Rectal smooth muscle tissue (tissue), 1 donor: ENCODE results near the gene RTP3.

Experiments used
- H3K27ac ChIP-seq: one replicate; pipeline ENCODE4 v1.7.0; 2013; ENCODE audit warnings: low read depth, low read length, inconsistent platforms
- H3K27me3 ChIP-seq: one replicate; pipeline ENCODE4 v1.7.0; 2013; ENCODE audit warnings: low read length; ENCODE audit not compliant: control insufficient read depth, insufficient read depth
- H3K36me3 ChIP-seq: one replicate; pipeline ENCODE4 v1.7.0; 2013; ENCODE audit warnings: low read length; ENCODE audit not compliant: control insufficient read depth, insufficient read depth
- H3K4me1 ChIP-seq: one replicate; pipeline ENCODE4 v1.7.0; 2013; ENCODE audit warnings: low read length; ENCODE audit not compliant: control insufficient read depth, insufficient read depth
- H3K4me3 ChIP-seq: one replicate; pipeline ENCODE4 v1.7.0; 2013; ENCODE audit warnings: low read length
- H3K9ac ChIP-seq: one replicate; pipeline ENCODE4 v1.7.0; 2013; ENCODE audit warnings: low read length

The RTP3 gene

GRCh38 chr3:46472736-46473135 is 25.0 kb upstream of the RTP3 start:
- Histone ChIP-seq H3K9ac (no peak overlapping the region), H3K27ac (no peak overlapping the region), H3K4me3 (no peak overlapping the region), H3K36me3 (no peaks in the 10 kb centered on the region), H3K27me3 (no peaks in the 10 kb centered on the region), H3K4me1 (no peaks in the 10 kb centered on the region)

DNA sequence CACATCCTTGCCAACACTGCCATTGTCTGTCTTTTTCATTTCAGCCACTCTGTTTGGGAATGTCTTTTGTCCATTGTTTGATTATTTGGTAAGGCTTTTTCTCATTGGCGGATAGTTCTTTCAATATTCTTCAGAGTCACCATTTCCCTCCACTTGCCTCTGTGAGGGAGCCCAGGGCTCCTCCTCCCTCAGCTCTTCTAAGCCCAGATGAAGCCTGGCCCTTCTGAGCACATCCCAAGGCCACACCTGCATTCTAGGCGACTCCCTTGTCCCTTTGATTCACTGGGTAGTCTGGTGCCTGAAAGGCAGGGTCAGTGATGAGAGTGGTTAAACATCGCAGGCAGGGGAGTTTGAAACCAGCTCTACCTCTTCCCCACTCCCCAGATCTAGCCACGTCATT is 20.6 kb upstream of the RTP3 start:
- H3K4me3 ChIP-seq = no peak overlapping the region
- no peaks in the 10 kb centered on the region for H3K36me3 ChIP-seq
- H3K4me1 ChIP-seq = no peaks in the 10 kb centered on the region
- no peaks in the 10 kb centered on the region for H3K27me3 ChIP-seq
- H3K27ac ChIP-seq = no peak overlapping the region
- no peak overlapping the region for H3K9ac ChIP-seq

DNA sequence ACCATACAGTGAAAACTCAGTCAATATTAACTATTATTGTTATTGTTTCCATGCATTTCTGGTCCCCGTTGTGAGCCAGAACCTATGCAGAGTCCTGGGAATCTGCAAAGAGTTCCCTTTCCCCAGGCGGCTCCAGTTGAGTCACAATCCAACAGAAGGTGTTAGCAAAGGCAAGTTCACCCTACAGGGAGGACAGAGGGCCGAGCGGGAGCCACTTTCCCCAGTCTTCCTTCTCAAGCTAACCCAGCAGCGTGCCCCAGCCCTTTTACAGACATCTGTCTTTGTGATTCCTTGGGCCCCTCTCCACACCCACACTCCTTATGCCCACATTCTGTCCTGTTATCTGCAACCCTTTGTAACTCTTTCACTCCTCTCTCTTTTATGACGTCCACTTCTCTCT is 20.0 kb upstream of the RTP3 start:
- no peaks in the 10 kb centered on the region for H3K4me1 ChIP-seq
- no peak overlapping the region for H3K9ac ChIP-seq
- H3K36me3 ChIP-seq = no peaks in the 10 kb centered on the region

GRCh38 chr3:46478341-46478740 is 19.4 kb upstream of the RTP3 start:
- Histone ChIP-seq H3K4me3 (no peak overlapping the region), H3K4me1 (no peaks in the 10 kb centered on the region), H3K27me3 (no peaks in the 10 kb centered on the region), H3K27ac (no peak overlapping the region), H3K9ac (no peak overlapping the region), H3K36me3 (no peaks in the 10 kb centered on the region)

More for the DNA sequence above, 20.0 kb upstream of the RTP3 start:
- no peak overlapping the region for H3K4me3 ChIP-seq
- H3K27ac ChIP-seq = no peak overlapping the region
- no peaks in the 10 kb centered on the region for H3K27me3 ChIP-seq

GRCh38 chr3:46479021-46479420 is 18.8 kb upstream of the RTP3 start:
- Histone ChIP-seq H3K4me1 (no peaks in the 10 kb centered on the region), H3K27me3 (no peaks in the 10 kb centered on the region), H3K9ac (no peak overlapping the region), H3K36me3 (no peaks in the 10 kb centered on the region), H3K27ac (no peak overlapping the region), H3K4me3 (no peak overlapping the region)

DNA sequence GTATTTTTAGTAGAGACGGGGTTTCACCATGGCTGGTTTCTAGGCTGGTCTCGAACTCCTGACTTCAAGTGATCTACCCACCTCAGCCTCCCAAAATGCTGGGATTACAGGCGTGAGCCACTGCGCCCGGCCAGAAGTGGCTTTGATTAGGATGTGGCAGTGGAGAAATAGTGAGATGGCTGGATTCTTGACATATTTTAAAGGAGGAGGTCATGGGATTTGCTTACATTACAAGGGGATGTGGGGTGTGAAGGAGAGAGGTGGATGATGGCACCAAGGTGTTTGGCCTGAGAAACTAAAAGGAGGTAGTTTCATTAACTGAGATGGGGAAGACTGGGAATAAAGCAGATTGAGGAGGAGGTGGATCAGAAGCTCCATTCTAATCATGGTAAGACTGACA is 18.1 kb upstream of the RTP3 start:
- H3K27me3 ChIP-seq = no peaks in the 10 kb centered on the region
- H3K4me3 ChIP-seq = no peak overlapping the region
- H3K4me1 ChIP-seq = no peaks in the 10 kb centered on the region
- H3K9ac ChIP-seq = no peak overlapping the region
- no peaks in the 10 kb centered on the region for H3K36me3 ChIP-seq
- H3K27ac ChIP-seq = no peak overlapping the region

- Histone ChIP-seq H3K9ac (no peak overlapping the region), H3K27ac (no peak overlapping the region)
Measured at GRCh38 chr3:46480491-46481195, 17.1 kb upstream of the RTP3 start.

GRCh38 chr3:46481636-46482035 is 16.1 kb upstream of the RTP3 start:
- Histone ChIP-seq H3K27me3 (no peaks in the 10 kb centered on the region), H3K4me3 (no peak overlapping the region), H3K4me1 (no peaks in the 10 kb centered on the region), H3K27ac (no peak overlapping the region), H3K36me3 (no peaks in the 10 kb centered on the region), H3K9ac (no peak overlapping the region)

More at GRCh38 chr3:46480491-46481195, 17.1 kb upstream of the RTP3 start:
- no peaks in the 10 kb centered on the region for H3K4me1 ChIP-seq
- no peaks in the 10 kb centered on the region for H3K36me3 ChIP-seq
- no peaks in the 10 kb centered on the region for H3K27me3 ChIP-seq
- H3K4me3 ChIP-seq = no peak overlapping the region

- no peak overlapping the region for H3K4me3 ChIP-seq
- no peak overlapping the region for H3K27ac ChIP-seq
- H3K27me3 ChIP-seq = no peaks in the 10 kb centered on the region
- H3K36me3 ChIP-seq = no peaks in the 10 kb centered on the region
- no peak overlapping the region for H3K9ac ChIP-seq
- no peaks in the 10 kb centered on the region for H3K4me1 ChIP-seq
Measured at GRCh38 chr3:46482632-46483350, 15.0 kb upstream of the RTP3 start.

- H3K9ac ChIP-seq = no peak overlapping the region
- H3K4me1 ChIP-seq = no peaks in the 10 kb centered on the region
- H3K27ac ChIP-seq = no peak overlapping the region
- H3K27me3 ChIP-seq = no peaks in the 10 kb centered on the region
- no peaks in the 10 kb centered on the region for H3K36me3 ChIP-seq
- H3K4me3 ChIP-seq = no peak overlapping the region
Measured at GRCh38 chr3:46483825-46484224, 14.0 kb upstream of the RTP3 start.

DNA sequence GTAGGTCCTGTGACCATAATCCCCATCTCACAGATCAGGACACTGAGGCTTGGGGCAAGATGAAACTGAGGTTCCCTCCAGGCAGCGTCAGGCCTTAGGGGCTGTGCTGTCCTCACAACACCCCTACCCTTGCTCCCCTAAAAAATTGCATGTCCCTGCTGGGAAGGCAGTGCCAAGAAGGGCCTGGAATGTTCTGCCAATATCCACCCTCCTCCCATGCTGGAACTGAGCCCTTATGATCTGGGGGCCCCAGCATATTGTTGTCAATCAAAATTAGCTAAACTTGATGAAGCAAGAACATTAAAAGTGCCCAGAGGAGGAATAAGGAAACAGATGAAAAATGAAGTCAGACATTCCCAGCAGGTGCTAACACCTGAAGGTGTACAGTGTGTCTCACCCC is 13.4 kb upstream of the RTP3 start:
- Histone ChIP-seq H3K27ac (no peak overlapping the region), H3K9ac (no peak overlapping the region)

DNA sequence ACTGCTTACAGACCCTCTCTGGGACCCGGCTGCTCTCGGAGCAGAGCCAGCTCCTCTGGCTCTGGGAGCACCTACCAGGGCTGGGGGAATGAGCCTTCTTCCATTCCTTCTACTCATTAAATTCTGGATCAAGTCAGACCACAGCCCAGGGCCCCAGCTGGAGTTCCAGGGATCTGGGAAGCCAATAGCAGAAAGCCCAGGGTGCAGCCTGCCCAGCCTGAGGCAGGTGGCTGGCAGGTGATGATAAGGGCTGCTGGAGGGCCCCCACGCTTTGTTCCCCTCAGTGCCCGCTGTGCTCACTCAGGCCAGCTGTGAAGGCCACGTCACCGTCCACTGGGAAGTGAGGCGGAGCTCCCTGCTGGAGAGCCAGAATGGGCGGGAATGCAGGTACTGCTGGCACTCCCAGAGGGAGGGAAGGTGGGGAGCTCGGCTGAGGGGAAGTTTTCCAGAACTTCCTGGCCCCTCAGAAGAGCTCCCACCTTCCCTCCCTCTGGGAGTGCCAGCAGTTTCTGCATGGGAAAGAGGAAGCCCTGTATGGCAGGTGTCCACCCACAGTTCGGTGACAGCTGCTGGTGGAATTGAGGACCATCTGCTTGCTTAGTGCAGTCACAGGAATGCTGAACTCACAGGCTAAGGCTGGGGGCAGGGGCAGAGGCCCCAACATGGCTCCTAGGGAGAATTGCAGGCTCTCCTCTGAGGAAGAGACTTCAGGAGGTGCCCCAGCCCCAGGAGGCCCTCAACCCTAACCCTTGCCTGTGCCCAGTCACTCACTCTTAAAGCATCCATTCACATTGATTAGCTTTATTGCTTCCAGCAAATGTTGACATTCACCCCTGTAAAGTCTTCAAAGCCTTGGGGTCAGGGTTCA is 12.6 kb upstream of the RTP3 start:
- no peaks in the 10 kb centered on the region for H3K4me1 ChIP-seq
- H3K4me3 ChIP-seq = no peak overlapping the region
- no peak overlapping the region for H3K9ac ChIP-seq
- H3K36me3 ChIP-seq = no peaks in the 10 kb centered on the region
- H3K27me3 ChIP-seq = no peaks in the 10 kb centered on the region
- H3K27ac ChIP-seq = no peak overlapping the region

More for the DNA sequence above, 13.4 kb upstream of the RTP3 start:
- Histone ChIP-seq H3K4me1 (no peaks in the 10 kb centered on the region), H3K27me3 (no peaks in the 10 kb centered on the region), H3K4me3 (no peak overlapping the region), H3K36me3 (no peaks in the 10 kb centered on the region)
